GM18951 (cell line): ENCODE data around the gene ALDH16A1.

Source experiments
- POLR2A ChIP-seq: IDR thresholded peaks from 4 replicates; pipeline ENCODE4 v1.6.1; 2011; ENCODE audit warnings: mild to moderate bottlenecking; ENCODE audit not compliant: insufficient read length, insufficient read depth; ENCODE audit errors: extremely low read depth
- in situ Hi-C: fragments of 300-500 bp; cut with MboI; formaldehyde crosslinking; loops from one replicate; pipeline ENCODE4 v1.12.0; 2022; ENCODE audit warnings: low sequenced_read_pairs, mixed read lengths, inconsistent platforms; ENCODE audit not compliant: unreplicated experiment

ALDH16A1 gene

DNA sequence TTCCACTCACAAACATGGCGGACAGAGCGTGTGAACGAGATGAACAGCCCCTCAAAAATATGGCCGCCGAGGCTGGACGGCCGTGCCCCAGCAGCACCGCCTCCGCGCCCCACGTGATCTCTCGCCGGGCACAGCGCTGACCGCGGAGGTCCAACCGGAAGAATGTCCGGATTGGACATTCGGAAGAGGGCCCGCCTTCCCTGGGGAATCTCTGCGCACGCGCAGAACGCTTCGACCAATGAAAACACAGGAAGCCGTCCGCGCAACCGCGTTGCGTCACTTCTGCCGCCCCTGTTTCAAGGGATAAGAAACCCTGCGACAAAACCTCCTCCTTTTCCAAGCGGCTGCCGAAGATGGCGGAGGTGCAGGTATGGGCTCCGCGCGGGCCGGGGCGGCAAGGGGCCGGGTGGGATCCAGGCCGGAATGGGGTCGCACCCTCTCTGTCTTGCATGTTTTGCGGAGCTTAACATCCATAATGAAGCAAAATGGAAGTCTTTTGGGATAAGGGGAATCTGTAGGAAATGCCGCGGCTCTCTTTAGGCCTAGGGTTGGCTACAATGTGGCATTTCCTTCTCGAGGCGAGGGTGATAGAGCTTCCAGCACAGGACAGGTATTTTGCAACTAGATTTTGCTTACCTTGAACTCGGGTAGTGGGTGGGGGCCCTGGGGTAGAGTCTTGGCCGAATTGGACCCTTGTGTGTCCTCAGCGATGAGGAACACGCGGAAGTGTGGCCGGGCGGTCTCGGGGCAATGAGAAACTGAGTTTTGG, 34.4 kb downstream of the ALDH16A1 start, which contains the start of gene RPL13A:
RPL13A (plus strand) TSS at position 332 of the 769 bp plus-strand sequence; CDS start at position 354, 22 bp downstream.
- in situ Hi-C loops, result no loop called here
- peak; percentile 99 for TF ChIP-seq POLR2A

DNA sequence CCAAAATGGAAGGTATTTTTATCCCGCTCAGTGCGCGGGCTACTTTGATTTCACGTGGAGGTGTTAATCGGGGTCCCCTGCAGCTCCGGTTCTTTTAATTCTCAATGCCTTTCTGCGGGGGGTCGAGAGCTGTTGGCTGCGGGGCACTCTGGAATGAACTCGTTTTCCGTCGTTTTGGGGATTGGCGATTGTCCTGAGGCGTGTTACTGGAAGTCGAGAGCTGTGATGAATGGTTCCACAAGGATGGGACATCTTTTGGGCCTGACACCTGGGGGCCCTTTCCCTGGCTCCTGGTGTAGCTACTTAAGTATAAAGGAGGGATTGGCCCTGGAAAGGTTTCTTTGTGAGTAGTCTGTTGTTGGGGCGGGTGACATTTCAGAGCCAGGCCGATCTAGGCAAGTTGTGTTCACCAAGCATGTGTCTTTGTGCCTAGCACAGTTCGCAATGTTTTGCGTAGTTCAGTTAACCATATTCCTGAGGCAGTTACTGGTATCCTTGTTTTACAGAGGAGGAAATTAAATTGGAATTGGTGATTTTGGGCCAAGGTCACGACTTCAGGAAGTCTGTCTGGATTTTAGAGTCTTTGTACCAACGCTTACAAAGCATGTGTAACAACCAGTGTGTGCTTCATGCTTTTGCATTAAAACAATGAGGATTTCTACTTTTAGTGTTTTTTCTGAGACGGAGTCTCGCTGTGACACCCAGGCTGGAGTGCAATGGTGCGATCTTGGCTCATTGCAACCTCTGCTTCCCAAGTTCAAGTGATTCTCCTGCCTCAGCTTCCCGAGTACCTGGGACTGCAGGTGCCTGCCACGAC, 35.2 kb downstream of the ALDH16A1 start:
- in situ Hi-C loops, result no loop called here
- no peak for TF ChIP-seq POLR2A

DNA sequence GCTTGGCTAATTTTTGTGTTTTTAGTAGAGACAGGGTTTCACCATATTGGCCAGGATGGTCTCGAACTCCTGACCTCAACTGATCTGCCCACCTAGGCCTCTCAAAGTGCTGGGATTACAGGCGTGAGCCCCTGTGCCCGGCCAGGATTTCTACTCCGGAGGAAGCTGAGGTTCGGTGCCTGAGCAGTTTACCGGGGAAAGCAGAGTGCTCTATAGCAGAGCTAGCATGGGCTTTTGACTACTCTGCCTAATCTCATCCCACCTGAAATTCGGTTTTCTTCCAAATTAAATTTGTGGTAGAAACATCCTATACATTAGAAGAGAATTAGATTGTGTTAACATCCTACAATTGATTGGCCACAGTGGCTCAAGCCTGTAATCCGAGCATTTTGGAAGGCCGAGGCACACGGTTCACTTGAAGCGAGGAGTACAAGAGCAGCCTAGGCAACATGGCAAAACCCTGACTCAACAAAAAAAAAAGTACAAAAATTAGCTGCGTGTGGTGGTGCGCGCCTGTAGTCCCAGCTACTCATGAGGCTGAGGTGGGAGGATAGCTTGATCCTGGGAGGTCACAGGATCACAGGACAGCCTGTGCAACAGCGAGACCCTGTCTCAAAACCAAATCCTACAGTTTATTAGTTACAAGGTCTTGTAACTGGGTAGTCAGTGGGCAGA, 36.0 kb downstream of the ALDH16A1 start:
- no peak for TF ChIP-seq POLR2A
- in situ Hi-C loops, result no loop called here

DNA sequence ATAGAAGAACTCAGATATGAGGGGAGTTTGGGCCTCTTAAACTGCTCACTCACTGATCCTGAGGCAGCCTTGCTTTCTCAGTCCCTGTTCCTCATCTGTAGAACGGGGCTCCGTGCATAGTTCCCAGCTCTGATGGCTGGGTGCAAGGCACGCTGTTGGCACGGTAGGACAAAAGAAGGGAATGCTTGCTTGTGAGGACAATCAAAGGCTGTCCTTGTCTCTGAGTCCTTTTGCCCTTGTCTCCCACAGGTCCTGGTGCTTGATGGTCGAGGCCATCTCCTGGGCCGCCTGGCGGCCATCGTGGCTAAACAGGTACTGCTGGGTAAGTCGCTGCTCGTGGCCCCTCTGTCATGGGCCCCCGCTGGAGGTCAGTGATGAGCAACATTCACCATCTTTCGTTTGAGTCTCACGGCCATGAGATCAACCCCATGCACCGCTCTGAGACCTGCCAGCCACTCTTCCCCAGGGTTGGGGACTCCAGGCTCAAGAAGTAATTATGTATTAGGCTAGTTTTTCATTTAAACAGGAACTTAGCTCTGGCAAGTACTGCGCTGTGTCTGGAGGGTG, 36.7 kb downstream of the ALDH16A1 start:
- no peak for TF ChIP-seq POLR2A
- in situ Hi-C loops, result no loop called here

DNA sequence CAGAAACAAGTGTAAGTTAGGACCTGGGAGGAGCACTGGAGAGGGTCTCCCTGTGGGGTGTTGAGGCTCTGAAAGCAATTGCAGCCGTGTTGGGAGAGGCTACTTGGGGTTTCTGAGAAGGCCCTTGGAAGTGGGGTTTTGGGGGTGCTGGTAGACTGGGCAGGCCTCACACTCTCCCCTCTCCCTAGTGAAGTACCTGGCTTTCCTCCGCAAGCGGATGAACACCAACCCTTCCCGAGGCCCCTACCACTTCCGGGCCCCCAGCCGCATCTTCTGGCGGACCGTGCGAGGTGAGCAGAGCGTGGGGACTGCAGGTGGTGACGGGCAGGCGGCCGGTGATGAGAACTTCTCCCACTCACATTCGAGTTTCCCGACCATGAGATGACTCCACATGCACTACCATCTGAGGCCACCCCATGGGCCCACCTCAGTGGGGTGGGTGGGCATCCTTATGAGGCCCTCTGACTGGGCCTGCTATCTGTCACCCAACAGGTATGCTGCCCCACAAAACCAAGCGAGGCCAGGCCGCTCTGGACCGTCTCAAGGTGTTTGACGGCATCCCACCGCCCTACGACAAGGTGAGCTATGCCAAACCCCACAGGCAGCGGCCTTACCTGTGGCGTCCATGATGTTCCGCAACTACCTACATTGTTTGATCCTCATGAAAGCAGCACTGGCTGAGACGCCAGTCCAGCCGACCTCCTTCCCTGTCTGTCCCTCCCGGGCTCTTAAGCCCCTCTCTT, 37.4 kb downstream of the ALDH16A1 start:
- peak; percentile 10 for TF ChIP-seq POLR2A
- in situ Hi-C loops, result no loop called here

DNA sequence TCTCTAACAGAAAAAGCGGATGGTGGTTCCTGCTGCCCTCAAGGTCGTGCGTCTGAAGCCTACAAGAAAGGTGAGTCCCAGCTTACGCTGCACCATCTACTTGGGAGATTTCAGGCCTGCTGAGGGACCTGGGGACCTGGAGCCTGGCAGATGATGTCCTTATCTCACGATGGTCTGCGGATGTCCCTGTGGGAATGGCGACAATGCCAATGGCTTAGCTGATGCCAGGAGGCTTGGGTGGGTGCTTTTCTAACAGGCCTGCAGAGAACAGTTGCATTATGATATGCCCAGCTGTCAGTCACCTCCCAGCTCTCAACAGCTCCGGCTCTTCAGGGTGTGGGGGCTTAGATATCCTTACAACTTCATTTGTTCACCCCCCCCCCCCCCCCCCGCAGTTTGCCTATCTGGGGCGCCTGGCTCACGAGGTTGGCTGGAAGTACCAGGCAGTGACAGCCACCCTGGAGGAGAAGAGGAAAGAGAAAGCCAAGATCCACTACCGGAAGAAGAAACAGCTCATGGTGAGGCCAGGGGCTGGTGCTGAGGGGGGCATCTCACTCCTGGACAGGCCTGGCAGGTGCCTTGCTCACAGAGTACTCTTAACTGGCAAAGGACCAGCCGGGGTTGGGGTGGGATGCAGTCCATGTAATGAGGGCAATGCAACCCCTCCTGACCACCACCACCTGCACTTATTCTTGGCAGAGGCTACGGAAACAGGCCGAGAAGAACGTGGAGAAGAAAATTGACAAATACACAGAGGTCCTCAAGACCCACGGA, 38.2 kb downstream of the ALDH16A1 start:
- TF ChIP-seq POLR2A, result no peak
- in situ Hi-C loops, result no loop called here

DNA sequence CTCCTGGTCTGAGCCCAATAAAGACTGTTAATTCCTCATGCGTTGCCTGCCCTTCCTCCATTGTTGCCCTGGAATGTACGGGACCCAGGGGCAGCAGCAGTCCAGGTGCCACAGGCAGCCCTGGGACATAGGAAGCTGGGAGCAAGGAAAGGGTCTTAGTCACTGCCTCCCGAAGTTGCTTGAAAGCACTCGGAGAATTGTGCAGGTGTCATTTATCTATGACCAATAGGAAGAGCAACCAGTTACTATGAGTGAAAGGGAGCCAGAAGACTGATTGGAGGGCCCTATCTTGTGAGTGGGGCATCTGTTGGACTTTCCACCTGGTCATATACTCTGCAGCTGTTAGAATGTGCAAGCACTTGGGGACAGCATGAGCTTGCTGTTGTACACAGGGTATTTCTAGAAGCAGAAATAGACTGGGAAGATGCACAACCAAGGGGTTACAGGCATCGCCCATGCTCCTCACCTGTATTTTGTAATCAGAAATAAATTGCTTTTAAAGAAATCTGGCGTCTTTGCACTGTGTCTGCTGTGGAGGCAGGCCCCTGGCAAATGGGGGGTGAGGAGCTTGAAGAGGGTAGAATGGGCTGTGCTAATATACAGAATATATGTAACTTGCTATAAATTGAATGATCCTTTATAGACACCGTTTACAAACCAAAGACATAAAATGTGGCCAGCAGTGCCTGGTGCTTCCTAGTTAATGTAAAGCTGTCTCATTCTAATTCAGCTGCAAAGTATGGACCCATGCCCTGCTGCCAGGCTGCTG, 39.0 kb downstream of the ALDH16A1 start:
- no peak for TF ChIP-seq POLR2A
- in situ Hi-C loops, result no loop called here

DNA sequence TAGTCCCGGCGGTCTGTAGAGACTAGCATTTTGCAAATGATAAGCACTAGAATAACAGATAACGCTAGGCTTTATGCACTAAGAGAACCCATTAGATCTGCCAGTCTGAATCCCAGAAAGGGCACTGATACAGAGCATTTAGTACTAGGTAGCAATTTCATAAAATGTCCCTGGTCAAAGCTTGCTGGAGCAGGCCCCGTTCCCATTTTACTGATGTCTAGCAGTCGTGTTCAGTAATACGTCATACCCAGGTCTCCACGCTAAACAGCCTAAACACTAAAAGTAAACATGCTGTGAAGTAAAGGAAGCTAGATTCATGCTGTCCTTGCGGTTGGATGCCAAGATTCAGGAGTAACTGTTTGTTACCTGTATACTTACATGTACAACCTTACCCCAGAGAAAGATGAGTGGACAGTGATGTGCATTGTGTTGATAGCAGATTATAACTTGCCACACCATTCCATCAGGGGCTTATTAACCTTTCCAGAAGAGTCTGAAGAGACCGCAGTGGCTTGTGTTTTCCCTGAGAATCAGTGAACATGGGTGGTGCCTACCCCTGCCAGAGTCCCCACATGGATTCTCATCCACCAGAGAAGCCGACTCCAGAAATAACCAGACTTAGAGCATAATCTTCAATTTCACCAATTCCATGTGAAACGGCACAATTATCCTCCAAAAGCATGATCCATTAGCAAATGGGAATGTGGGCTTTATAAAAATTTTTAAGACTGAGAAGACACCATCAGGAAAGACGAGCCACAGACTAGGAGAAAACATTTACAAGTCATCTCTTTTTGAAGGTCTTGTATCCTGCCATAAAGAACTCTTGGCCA, 39.8 kb downstream of the ALDH16A1 start:
- TF ChIP-seq POLR2A, result no peak
- in situ Hi-C loops, result no loop called here

DNA sequence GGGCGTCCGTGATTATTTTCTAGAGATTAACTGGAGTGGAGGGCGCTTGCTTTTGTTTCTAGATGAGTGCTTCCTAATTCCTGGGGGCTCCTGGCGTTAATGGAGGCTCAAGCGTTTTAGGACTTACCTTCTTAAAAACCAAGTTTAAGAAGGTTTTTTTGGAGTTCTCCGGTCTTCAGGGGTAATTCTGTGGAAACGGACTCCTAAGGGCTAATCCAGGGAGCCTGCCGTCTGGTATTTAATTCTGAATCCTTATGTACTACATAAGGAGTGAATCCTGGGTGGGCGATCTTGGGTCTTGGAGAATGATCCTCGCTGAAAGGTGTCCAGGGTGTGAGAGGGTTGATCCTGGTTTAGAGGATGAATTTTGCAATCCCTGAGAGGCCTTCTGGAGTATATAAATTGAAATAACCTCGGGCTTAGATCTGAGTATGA, 43.6 kb downstream of the ALDH16A1 start:
- no peak for TF ChIP-seq POLR2A
- in situ Hi-C loops, result no loop called here

DNA sequence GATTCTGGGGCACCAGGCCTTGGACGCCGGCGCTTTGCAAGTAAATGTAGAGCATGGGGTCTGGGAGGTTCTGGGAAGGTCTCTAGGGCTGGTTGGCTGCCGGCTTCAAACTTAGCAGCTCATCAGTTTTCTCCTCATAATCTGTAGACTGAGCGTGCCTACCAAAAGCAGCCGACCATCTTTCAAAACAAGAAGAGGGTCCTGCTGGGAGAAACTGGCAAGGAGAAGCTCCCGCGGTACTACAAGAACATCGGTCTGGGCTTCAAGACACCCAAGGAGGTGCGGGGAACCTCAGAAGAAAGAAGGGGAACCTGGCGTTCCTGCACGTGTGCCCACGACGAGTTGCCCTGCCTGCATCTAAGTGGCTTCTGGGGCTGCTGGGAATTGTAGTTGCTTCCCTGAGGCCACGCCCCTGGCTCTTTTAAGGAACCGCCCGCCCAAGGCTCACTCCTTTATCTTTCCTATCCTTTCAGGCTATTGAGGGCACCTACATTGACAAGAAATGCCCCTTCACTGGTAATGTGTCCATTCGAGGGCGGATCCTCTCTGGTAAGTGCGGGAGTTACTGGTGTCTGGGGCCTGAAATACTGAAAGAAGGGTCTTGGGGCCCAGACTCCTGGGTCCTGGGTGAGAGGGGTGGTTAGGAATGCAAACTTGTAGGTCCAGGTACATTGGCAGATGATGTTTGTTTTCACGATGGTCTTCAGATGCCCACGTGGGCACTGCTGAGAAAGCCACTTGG, 44.2 kb downstream of the ALDH16A1 start:
- in situ Hi-C loops, result no loop called here
- peak; percentile 51 for TF ChIP-seq POLR2A
